ENCODE data around the gene ITGB5. TPM values are rescaled to one million over a fixed set of nuclear protein-coding genes. Genes with fewer than 3 reads are reported as not detected.

The ITGB5 gene, protein sequence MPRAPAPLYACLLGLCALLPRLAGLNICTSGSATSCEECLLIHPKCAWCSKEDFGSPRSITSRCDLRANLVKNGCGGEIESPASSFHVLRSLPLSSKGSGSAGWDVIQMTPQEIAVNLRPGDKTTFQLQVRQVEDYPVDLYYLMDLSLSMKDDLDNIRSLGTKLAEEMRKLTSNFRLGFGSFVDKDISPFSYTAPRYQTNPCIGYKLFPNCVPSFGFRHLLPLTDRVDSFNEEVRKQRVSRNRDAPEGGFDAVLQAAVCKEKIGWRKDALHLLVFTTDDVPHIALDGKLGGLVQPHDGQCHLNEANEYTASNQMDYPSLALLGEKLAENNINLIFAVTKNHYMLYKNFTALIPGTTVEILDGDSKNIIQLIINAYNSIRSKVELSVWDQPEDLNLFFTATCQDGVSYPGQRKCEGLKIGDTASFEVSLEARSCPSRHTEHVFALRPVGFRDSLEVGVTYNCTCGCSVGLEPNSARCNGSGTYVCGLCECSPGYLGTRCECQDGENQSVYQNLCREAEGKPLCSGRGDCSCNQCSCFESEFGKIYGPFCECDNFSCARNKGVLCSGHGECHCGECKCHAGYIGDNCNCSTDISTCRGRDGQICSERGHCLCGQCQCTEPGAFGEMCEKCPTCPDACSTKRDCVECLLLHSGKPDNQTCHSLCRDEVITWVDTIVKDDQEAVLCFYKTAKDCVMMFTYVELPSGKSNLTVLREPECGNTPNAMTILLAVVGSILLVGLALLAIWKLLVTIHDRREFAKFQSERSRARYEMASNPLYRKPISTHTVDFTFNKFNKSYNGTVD
- total RNA-seq (2022; extraction: Qiagen RNA extraction), result 425 to 500 TPM (median 462 TPM) in 5 replicates

DNA sequence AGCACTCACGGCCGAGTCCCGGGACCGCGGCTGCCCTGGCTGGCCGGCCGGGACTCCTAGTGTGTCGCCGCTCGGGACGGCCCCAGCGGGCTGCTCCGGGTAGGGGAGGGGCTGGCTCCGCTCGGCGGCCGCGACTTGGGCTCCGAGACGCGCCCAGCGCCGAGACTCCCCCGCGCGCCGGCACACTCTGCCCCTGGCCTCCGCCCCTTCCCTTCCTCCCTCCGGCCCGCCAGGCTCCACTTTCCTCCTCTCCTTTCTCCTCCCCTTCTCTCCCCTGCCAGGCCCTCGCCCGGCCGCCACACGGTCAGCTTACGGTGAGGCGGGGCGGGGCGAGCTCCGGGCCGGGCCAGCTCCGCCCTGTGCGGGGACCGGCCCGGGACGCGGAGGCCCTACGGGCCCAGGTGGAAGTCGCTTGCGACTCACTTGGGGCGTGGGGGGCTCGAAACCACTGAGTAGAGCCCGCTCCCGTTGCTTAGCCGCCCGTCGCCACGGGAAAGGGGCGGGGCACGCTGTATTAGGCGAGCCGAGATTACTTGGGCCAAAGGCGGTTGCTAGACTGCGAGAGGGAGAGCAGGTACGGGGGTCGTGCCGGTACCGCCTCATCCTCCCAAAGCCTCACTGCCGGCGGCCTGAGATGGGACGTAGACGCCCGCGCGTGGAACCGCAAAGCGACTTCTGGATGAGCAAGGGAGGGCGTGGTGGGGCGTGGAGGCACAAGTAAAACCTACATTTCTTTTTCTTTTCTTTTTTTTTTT, at the start of gene ITGB5:
TSS of gene ITGB5 (minus strand) at position 189 of the 755 bp plus-strand sequence. CDS start 365 bp downstream, outside the sequence.

DNA sequence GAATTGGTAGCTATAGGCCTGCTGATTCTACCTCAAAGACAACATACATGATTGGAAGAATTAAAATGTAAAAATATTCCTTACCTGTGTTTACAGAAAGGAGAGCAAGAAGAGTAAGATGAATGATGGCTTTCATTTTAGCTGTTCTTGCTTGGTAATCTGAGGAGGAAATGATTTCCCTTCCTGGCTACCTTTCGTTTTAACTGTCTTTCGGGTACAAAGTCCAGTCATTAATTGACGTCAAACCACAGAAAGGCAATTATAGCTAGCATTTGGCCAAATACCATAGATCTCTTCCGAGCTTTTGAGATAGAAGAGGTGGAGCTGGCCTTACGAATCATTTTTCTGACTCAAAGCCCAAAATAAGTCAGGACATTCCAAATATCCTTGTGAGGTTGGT, 47.4 kb upstream of the ITGB5 start, which contains the start of gene MUC13:
TSS of gene MUC13 (minus strand) at position 175 of the 400 bp plus-strand sequence. CDS start at position 136, 39 bp downstream.

DNA sequence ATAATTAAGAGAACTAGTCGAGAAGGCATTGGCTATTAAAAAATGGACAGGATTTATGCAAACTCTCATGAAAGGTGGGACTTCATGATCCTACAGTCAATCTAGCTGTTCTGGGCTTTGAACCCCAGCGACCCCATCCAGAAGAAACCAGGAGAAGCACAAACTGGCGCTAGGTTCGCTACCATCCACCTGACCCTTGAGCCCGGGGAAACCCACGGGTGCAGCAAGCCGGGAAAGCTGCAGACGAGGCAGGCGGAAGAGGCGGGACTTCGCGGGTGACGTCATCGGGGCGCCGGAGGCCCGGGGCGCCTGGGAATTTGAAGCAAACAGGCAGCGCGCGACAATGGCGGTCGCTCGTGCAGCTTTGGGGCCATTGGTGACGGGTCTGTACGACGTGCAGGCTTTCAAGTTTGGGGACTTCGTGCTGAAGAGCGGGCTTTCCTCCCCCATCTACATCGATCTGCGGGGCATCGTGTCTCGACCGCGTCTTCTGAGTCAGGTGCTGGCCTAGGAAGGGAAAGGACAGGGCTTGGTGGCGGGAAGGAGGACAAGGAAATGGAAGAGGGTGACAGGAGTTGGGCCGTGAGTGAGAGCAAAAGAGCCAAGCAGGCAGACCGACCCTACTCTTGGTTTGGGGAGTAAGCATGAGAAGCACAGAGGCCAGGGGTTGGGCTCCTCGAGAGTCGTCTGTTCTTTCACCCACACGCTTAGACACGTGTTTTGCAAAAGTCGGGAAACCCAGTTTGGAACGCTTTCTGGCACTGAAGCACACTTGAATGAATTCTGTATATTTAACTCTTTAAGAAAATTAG, 156.8 kb downstream of the ITGB5 start, which contains the start of gene UMPS:
TSS of gene UMPS (plus strand) at position 324 of the 812 bp plus-strand sequence. CDS start at position 344, 20 bp downstream.

Other genes starting within 250 kb of the ITGB5 start
- gene UMPS, start 156.9 kb downstream of the ITGB5 start, total RNA-seq (2022; extraction: Qiagen RNA extraction), result 45.0 to 51.3 TPM (median 46.7 TPM) in 5 replicates
- gene MUC13, start 47.4 kb upstream of the ITGB5 start, total RNA-seq (2022; extraction: Qiagen RNA extraction), result 7.0 to 8.5 TPM (median 8.1 TPM) in 5 replicates
- 6.7 to 13.8 TPM (median 10.9 TPM) in 5 replicates for gene HEG1, start 168.6 kb upstream of the ITGB5 start, total RNA-seq (2022; extraction: Qiagen RNA extraction)

Data from A549 treated with Hydrocortisone at 1 μM for 4 hours (cell line).